HG02759 (cell line): ENCODE results near the gene ZNF391.
"Not testable (repeated sequence)": the region's sequence is repeated elsewhere in the genome, so short reads cannot be mapped to it uniquely, and the experiment has no call there.

Experiments used
- ATAC-seq: cut with Tn5 transposase; IDR thresholded peaks from one replicate; pipeline ENCODE4 v1.9.1; 2021; ENCODE audit warnings: mild to moderate bottlenecking, moderate library complexity; ENCODE audit not compliant: unreplicated experiment

Gene ZNF391

GRCh38 chr6:27422651-27423332, 34.2 kb downstream of the ZNF391 start:
- ATAC-seq, result no peak

GRCh38 chr6:27424851-27425250, 36.3 kb downstream of the ZNF391 start:
- ATAC-seq, result not testable (repeated sequence)

- ATAC-seq, result no peak
Observed at GRCh38 chr6:27426045-27426620, 37.6 kb downstream of the ZNF391 start.

GRCh38 chr6:27428502-27428901, 39.9 kb downstream of the ZNF391 start:
- no peak for ATAC-seq

GRCh38 chr6:27428966-27429365, 40.4 kb downstream of the ZNF391 start:
- no peak for ATAC-seq

GRCh38 chr6:27433714-27434113, 45.2 kb downstream of the ZNF391 start:
- no peak for ATAC-seq

GRCh38 chr6:27439371-27439770, 50.8 kb downstream of the ZNF391 start:
- ATAC-seq, result no peak

- ATAC-seq, result no peak
Observed at GRCh38 chr6:27441001-27441400, 52.4 kb downstream of the ZNF391 start.

- no peak for ATAC-seq
Observed at GRCh38 chr6:27442932-27443331, 54.4 kb downstream of the ZNF391 start.

GRCh38 chr6:27448456-27448855, 59.9 kb downstream of the ZNF391 start:
- ATAC-seq, result no peak

- no peak for ATAC-seq
Observed at GRCh38 chr6:27451660-27452390, 63.3 kb downstream of the ZNF391 start.

- ATAC-seq, result no peak
Observed at GRCh38 chr6:27452496-27452897, 63.9 kb downstream of the ZNF391 start.
